Calu3 (cell line): ENCODE measurements around the gene TMEM200B. TPM values are rescaled to one million over a fixed set of nuclear protein-coding genes. Genes with fewer than 3 reads are reported as not detected.

Experiments
- BruUV-seq: library from RNA; stranded (reverse); fragments of 400-500 nt; replicated peaks from 2 replicates; lab custom pipeline; 2021; lab: Mats Ljungman, UMichigan
- CTCF ChIA-PET: fragments of 300-600 bp; sonication (Branson Sonifier 250); formaldehyde crosslinking; loops from one replicate; lab custom pipeline; 2022; ENCODE audit warnings: antibody characterized with exemption; lab: Charles Lee
- DNase-seq: peaks from one replicate; pipeline ENCODE4 v3.0.0; 2022
- H3K27ac Mint-ChIP-seq: one replicate; pipeline ENCODE4 v1.8.0; 2022; ENCODE audit warnings: mixed read lengths; ENCODE audit not compliant: unreplicated experiment
- H3K27me3 Mint-ChIP-seq: one replicate; pipeline ENCODE4 v1.8.0; 2022; ENCODE audit warnings: mixed read lengths; ENCODE audit not compliant: unreplicated experiment
- H3K36me3 Mint-ChIP-seq: one replicate; pipeline ENCODE4 v1.8.0; 2022; ENCODE audit warnings: mild to moderate bottlenecking, moderate library complexity, mixed read lengths; ENCODE audit not compliant: insufficient read depth, unreplicated experiment
- H3K4me1 Mint-ChIP-seq: one replicate; pipeline ENCODE4 v1.8.0; 2022; ENCODE audit warnings: mild to moderate bottlenecking, low read depth, mixed read lengths; ENCODE audit not compliant: unreplicated experiment
- H3K4me3 Mint-ChIP-seq: one replicate; pipeline ENCODE4 v1.8.0; 2022; ENCODE audit warnings: mild to moderate bottlenecking, low read depth, moderate library complexity, mixed read lengths; ENCODE audit not compliant: unreplicated experiment
- H3K9me3 Mint-ChIP-seq: one replicate; pipeline ENCODE4 v1.8.0; 2022; ENCODE audit warnings: low read depth, mixed read lengths; ENCODE audit not compliant: unreplicated experiment
- CTCF ChIP-seq: fragments of 200-600 bp; IDR thresholded peaks from one replicate; pipeline ENCODE4 v1.8.0; 2022; ENCODE audit warnings: antibody characterized with exemption; ENCODE audit not compliant: unreplicated experiment
- intact Hi-C: fragments of 100-400 bp; cut with micrococcal nuclease; formaldehyde crosslinking; loops from one replicate; pipeline ENCODE4 v1.10.0; 2022; ENCODE audit not compliant: unreplicated experiment
- total RNA-seq: library from RNA; stranded (reverse); gene quantifications from 2 replicates; pipeline ENCODE4 v1.2.3, GENCODE V29; 2022

TMEM200B gene
- total RNA-seq, 1 experiment from 2014 or later: not detected

GRCh38 chr1:29120947-29121485, 2.7 kb downstream of the TMEM200B start:
- Mint-ChIP-seq H3K27ac (no peak overlapping the region), H3K27me3 (peaks cover 24% of the 10 kb centered on the region), H3K4me3 (no peak overlapping the region), H3K9me3 (no peaks in the 10 kb centered on the region), H3K36me3 (peaks cover 24% of the 10 kb centered on the region), H3K4me1 (no peaks in the 10 kb centered on the region)
- CTCF ChIA-PET: no interaction called here
- DNase-seq: no peak
- BruUV-seq: no TSS peak
- no peak for TF ChIP-seq CTCF
- intact Hi-C loops: no loop called here

DNA sequence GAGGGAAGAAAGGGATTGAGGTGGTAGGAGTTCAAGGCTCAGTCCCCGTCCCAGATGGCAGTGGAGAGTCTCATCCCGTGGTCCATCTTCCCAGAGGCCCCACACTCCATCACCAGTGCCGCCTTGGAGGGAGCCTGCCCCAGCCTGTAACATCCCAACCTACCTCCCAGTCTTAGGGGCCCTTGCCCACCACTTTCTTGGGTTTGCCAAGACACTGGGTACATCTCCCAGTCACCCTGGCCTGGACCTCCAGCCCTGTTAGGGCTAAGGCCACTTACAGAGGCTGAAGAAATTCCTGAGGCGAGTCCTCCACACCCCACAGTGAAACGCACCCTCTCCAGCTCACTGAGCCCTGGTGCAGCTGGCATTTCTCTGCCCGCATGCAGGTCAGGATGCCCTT, 3.3 kb downstream of the TMEM200B start:
- CTCF ChIA-PET: no interaction called here
- intact Hi-C loops: no loop called here
- TF ChIP-seq CTCF: no peak
- BruUV-seq: no TSS peak
- H3K36me3 Mint-ChIP-seq: peaks cover 26% of the 10 kb centered on the region
- H3K4me3 Mint-ChIP-seq: no peak overlapping the region
- no peaks in the 10 kb centered on the region for H3K4me1 Mint-ChIP-seq
- H3K27ac Mint-ChIP-seq: no peak overlapping the region
- DNase-seq: no peak
- peaks cover 17% of the 10 kb centered on the region for H3K27me3 Mint-ChIP-seq
- H3K9me3 Mint-ChIP-seq: no peaks in the 10 kb centered on the region

DNA sequence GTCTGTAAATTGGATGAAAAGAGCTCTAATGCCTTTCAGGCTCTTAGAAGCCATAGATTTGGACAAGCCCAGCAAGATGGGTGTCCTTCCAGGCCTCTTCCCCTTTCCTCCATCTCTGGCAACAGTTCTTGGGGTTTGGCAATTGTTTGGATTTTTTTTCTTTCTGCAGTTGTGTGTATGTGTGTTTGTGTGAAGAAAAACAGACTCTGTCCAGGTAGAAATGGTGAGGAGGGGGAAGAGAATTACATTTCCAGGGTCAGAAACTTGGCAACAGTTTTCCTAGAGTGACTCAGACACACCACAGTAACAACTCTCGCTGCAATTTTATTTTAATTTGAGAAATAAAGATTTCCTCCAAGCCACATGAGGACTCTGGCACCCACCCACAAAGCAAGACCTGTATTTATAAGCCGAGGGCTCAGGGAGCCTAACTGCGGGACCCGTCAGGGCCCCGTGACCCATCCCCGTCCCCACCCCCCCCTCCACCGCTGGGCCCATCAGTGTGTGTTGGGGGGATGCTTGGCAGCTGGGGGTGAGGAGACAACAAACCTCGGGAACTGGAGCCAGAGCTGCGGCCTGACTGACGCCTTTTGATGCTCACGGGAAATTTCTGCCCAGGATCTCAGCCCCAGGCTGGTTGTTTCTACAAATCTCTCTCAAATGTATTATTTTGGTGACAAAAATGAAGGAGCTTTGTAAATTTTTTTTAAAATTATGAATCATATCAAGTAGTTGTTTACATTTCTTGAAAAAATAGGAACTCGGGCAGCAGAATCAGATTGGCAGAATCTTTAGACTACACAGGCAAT, 4.4 kb downstream of the TMEM200B start:
- Mint-ChIP-seq H3K4me1 (no peaks in the 10 kb centered on the region), H3K27ac (no peak overlapping the region), H3K27me3 (peaks cover 10% of the 10 kb centered on the region), H3K36me3 (peaks cover 27% of the 10 kb centered on the region), H3K4me3 (no peak overlapping the region), H3K9me3 (no peaks in the 10 kb centered on the region)
- no peak for DNase-seq
- intact Hi-C loops: no loop called here
- no TSS peak for BruUV-seq
- CTCF ChIA-PET: no interaction called here
- no peak for TF ChIP-seq CTCF

DNA sequence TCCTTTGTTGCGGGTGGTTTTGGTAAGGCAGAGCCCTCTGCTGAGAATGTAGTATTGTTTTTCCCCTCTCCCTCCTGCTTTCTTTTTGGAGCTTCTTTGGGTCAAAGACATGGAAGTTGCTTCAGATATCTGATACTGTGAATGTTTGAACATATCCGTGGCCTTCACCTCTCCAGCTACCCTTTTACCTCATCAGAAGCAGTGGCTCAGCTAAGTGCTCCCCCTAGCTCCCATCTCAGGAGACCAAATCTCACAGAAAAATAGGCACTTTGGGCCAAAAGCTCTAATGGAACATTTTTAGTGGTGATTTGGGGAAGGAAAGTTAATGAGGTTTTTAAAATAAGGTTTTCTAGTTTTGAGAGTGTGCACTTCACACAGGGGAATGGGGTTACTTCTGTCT, 6.3 kb downstream of the TMEM200B start:
- no peaks in the 10 kb centered on the region for H3K4me1 Mint-ChIP-seq
- CTCF ChIA-PET: no interaction called here
- intact Hi-C loops: no loop called here
- H3K27me3 Mint-ChIP-seq: peaks cover 10% of the 10 kb centered on the region
- TF ChIP-seq CTCF: no peak
- H3K27ac Mint-ChIP-seq: no peak overlapping the region
- no TSS peak for BruUV-seq
- DNase-seq: no peak
- H3K36me3 Mint-ChIP-seq: peaks cover 35% of the 10 kb centered on the region
- no peak overlapping the region for H3K4me3 Mint-ChIP-seq
- H3K9me3 Mint-ChIP-seq: no peaks in the 10 kb centered on the region
